Transverse colon (tissue), 4 donors: Measurements from ENCODE around the gene CTSF.

Experiments
- CTCF ChIP-seq, 5 experiments: fragments of 200-600 bp in 3 of 5; fragments of 450-650 bp in 2 of 5; sonication (generic) in 3 of 5; IDR thresholded peaks; 1 replicate in 2 of 5; 2 replicates in 3 of 5; pipeline ENCODE4 v1.5.1; 2016 to 2017; ENCODE audit warnings: antibody characterized with exemption in 5 of 5, inconsistent platforms in 3 of 5, mild to moderate bottlenecking in 2 of 5, moderate library complexity in 1 of 5
- POLR2A ChIP-seq: fragments of 450-650 bp; IDR thresholded peaks from one replicate; pipeline ENCODE4 v1.6.1; 2016; ENCODE audit warnings: antibody characterized with exemption, mild to moderate bottlenecking, moderate library complexity
- POLR2AphosphoS5 ChIP-seq, 3 donors: sonication (generic); formaldehyde crosslinking; IDR thresholded peaks; one replicate each; pipeline ENCODE4 v1.6.1; 2016; ENCODE audit warnings: antibody characterized with exemption in 3 of 3

- TF ChIP-seq CTCF (IDR thresholded peaks at IDR 0.05) (no peak), POLR2A (no peak), POLR2AphosphoS5 (IDR thresholded peaks at IDR 0.05) (no peak)
Observed at GRCh38 chr11:66557733-66558326, 10.6 kb downstream of the CTSF start.
